H9 (cell line): ENCODE measurements around the gene MUS81. TPM values are rescaled to one million over a fixed set of nuclear protein-coding genes. Genes with fewer than 3 reads are reported as not detected.

Experiments
- DNase-seq: peaks from one replicate; pipeline ENCODE4 v3.0.0-alpha.2; 2017
- H2AFZ ChIP-seq: one replicate; pipeline ENCODE4 v1.6.1; 2013; ENCODE audit warnings: mild to moderate bottlenecking, low read length, control low read depth, moderate library complexity
- H2AK5ac ChIP-seq: 2 replicates; pipeline ENCODE4 v1.6.1; 2013; ENCODE audit warnings: low read length, control low read depth, mixed read lengths; ENCODE audit not compliant: insufficient read length
- H2BK120ac ChIP-seq: one replicate; pipeline ENCODE4 v1.6.1; 2013; ENCODE audit warnings: low read depth, mild to moderate bottlenecking, low read length, control low read depth, inconsistent platforms; ENCODE audit not compliant: poor library complexity, severe bottlenecking
- H2BK12ac ChIP-seq: 2 replicates; pipeline ENCODE4 v1.6.1; 2013; ENCODE audit warnings: low read length, control low read depth, mixed read lengths, low read depth; ENCODE audit not compliant: insufficient read length
- H2BK15ac ChIP-seq: 2 replicates; pipeline ENCODE4 v1.6.1; 2013; ENCODE audit warnings: low read depth, low read length, control low read depth
- H2BK20ac ChIP-seq: one replicate; pipeline ENCODE4 v1.6.1; 2013; ENCODE audit warnings: low read depth, mild to moderate bottlenecking, low read length, control low read depth, inconsistent platforms; ENCODE audit not compliant: poor library complexity, severe bottlenecking
- H2BK5ac ChIP-seq: 2 replicates; pipeline ENCODE4 v1.6.1; 2013; ENCODE audit warnings: low read length, control low read depth, mixed read lengths; ENCODE audit not compliant: insufficient read length
- H3K14ac ChIP-seq: 2 replicates; pipeline ENCODE4 v1.6.1; 2013; ENCODE audit warnings: low read length, control low read depth; ENCODE audit not compliant: insufficient read depth
- H3K18ac ChIP-seq: 2 replicates; pipeline ENCODE4 v1.6.1; 2013; ENCODE audit warnings: low read depth, mild to moderate bottlenecking, mixed read lengths, low read length, control low read depth; ENCODE audit not compliant: insufficient read length
- H3K23ac ChIP-seq: 2 replicates; pipeline ENCODE4 v1.6.1; 2013; ENCODE audit warnings: low read length, control low read depth, mixed read lengths, low read depth; ENCODE audit not compliant: insufficient read length
- H3K23me2 ChIP-seq: 2 replicates; pipeline ENCODE4 v1.6.1; 2013; ENCODE audit warnings: low read depth, mild to moderate bottlenecking, mixed read lengths, low read length, control low read depth; ENCODE audit not compliant: insufficient read length, poor library complexity, severe bottlenecking
- H3K27ac ChIP-seq: 2 replicates; pipeline ENCODE4 v1.5.1; 2013; ENCODE audit warnings: low read length, control low read depth, mixed read lengths, low read depth; ENCODE audit not compliant: insufficient read length
- H3K27me3 ChIP-seq: 2 replicates; pipeline ENCODE4 v1.6.1; 2013; ENCODE audit warnings: low read length, control low read depth, inconsistent platforms; ENCODE audit not compliant: insufficient read depth
- H3K4ac ChIP-seq: 2 replicates; pipeline ENCODE4 v1.6.1; 2013; ENCODE audit warnings: low read depth, mild to moderate bottlenecking, control low read depth, inconsistent platforms, low read length, moderate library complexity
- H3K4me1 ChIP-seq: 2 replicates; pipeline ENCODE4 v1.6.1; 2013; ENCODE audit warnings: low read length, control low read depth, inconsistent platforms; ENCODE audit not compliant: insufficient read depth
- H3K4me2 ChIP-seq: 2 replicates; pipeline ENCODE4 v1.6.1; 2013; ENCODE audit warnings: low read length, control low read depth, mixed read lengths; ENCODE audit not compliant: insufficient read length, insufficient read depth
- H3K56ac ChIP-seq: 2 replicates; pipeline ENCODE4 v1.6.1; 2013; ENCODE audit warnings: low read depth, mild to moderate bottlenecking, mixed read lengths, low read length, control low read depth; ENCODE audit not compliant: insufficient read length
- H3K79me1 ChIP-seq: 2 replicates; pipeline ENCODE4 v1.6.1; 2013; ENCODE audit warnings: low read depth, mild to moderate bottlenecking, moderate library complexity, low read length, control low read depth, inconsistent platforms; ENCODE audit not compliant: insufficient read depth, poor library complexity, severe bottlenecking
- H3K79me2 ChIP-seq: 2 replicates; pipeline ENCODE4 v1.6.1; 2013; ENCODE audit warnings: low read length, control low read depth, inconsistent platforms; ENCODE audit not compliant: insufficient read depth
- H3K9ac ChIP-seq: 2 replicates; pipeline ENCODE4 v1.6.1; 2013; ENCODE audit warnings: low read length, control low read depth, mixed read lengths; ENCODE audit not compliant: insufficient read length; ENCODE audit errors: extremely low read depth
- H3K9me3 ChIP-seq: one replicate; pipeline ENCODE4 v1.6.1; 2013; ENCODE audit warnings: low read depth, low read length, inconsistent platforms; ENCODE audit not compliant: control insufficient read depth
- H3T11ph ChIP-seq: one replicate; pipeline ENCODE4 v1.6.1; 2013; ENCODE audit warnings: mild to moderate bottlenecking, low read length, control low read depth, inconsistent platforms
- H4K20me1 ChIP-seq: one replicate; pipeline ENCODE4 v1.6.1; 2013; ENCODE audit not compliant: control insufficient read depth, insufficient read length, insufficient read depth
- H4K5ac ChIP-seq: 2 replicates; pipeline ENCODE4 v1.6.1; 2013; ENCODE audit warnings: low read depth, mild to moderate bottlenecking, mixed read lengths, low read length, control low read depth; ENCODE audit not compliant: insufficient read length
- H4K8ac ChIP-seq: replicated peaks from 2 replicates; pipeline ENCODE4 v1.6.1; 2013; ENCODE audit warnings: low read length, control low read depth, mixed read lengths, low read depth; ENCODE audit not compliant: insufficient read length
- H4K91ac ChIP-seq: 2 replicates; pipeline ENCODE4 v1.6.1; 2013; ENCODE audit warnings: low read depth, mild to moderate bottlenecking, moderate library complexity, mixed read lengths, low read length, control low read depth; ENCODE audit not compliant: insufficient read length
- H3K27ac Mint-ChIP-seq, 3 experiments: 2 replicates in 2 of 3; 3 replicates in 1 of 3; pipeline ENCODE4 v1.8.0; 2020 to 2021; ENCODE audit warnings: mixed read lengths in 3 of 3, mild to moderate bottlenecking in 1 of 3, moderate library complexity in 1 of 3
- H3K27me3 Mint-ChIP-seq: 2 replicates; pipeline ENCODE4 v1.8.0; 2021; ENCODE audit warnings: low read depth, mild to moderate bottlenecking, moderate library complexity, mixed read lengths
- H3K36me3 Mint-ChIP-seq, 3 experiments: 2 replicates in 2 of 3; 3 replicates in 1 of 3; pipeline ENCODE4 v1.8.0; 2020 to 2021; ENCODE audit warnings: low read depth in 3 of 3, mixed read lengths in 3 of 3; ENCODE audit not compliant: insufficient read depth in 1 of 3
- H3K4me1 Mint-ChIP-seq, 2 experiments: 2 replicates each; pipeline ENCODE4 v1.8.0; 2020; ENCODE audit warnings: mixed read lengths in 2 of 2
- H3K4me3 Mint-ChIP-seq, 2 experiments: 2 replicates in 1 of 2; 3 replicates in 1 of 2; pipeline ENCODE4 v1.8.0; 2020 to 2021; ENCODE audit warnings: mild to moderate bottlenecking in 2 of 2, mixed read lengths in 2 of 2, moderate library complexity in 1 of 2
- H3K9me3 Mint-ChIP-seq, 2 experiments: 2 replicates in 1 of 2; 3 replicates in 1 of 2; pipeline ENCODE4 v1.8.0; 2020; ENCODE audit warnings: mild to moderate bottlenecking in 2 of 2, mixed read lengths in 2 of 2, moderate library complexity in 1 of 2
- CTCF ChIP-seq: fragments of 200-600 bp; sonication (generic); conservative IDR thresholded peaks from 3 replicates; pipeline ENCODE4 v1.8.0; 2021; ENCODE audit warnings: antibody characterized with exemption, mild to moderate bottlenecking
- WGBS: extraction: QIAGEN DNeasy Blood & Tissue Kit; methylation state at CpG from one replicate; pipeline ENCODE4 v1.1.7; 2013; ENCODE audit warnings: missing lambda C conversion rate, low lambda C conversion rate, mixed read lengths; ENCODE audit not compliant: insufficient read length; ENCODE audit errors: extremely low coverage; 5-methylcytosine and 5-hydroxymethylcytosine counted together
- total RNA-seq: library from RNA; stranded (reverse); gene quantifications from 2 replicates; pipeline ENCODE4 v1.2.1, GENCODE V29; 2021

Gene MUS81
- total RNA-seq, 1 experiment from 2014 or later: 49.2 TPM

- H3K79me2 ChIP-seq: no peaks in the 10 kb centered on the region
- H3K23ac ChIP-seq: no peak overlapping the region
- no peak overlapping the region for H2BK12ac ChIP-seq
- H3K56ac ChIP-seq: no peak overlapping the region
- H3K4me2 ChIP-seq: no peak overlapping the region
- Mint-ChIP-seq H3K4me1 (peaks cover 20 to 26% of the 10 kb centered on the region in 2 experiments), H3K9me3 (no peaks in the 10 kb centered on the region), H3K4me3 (no peak overlapping the region), H3K27me3 (peaks cover 45% of the 10 kb centered on the region), H3K27ac (no peak overlapping the region), H3K36me3 (peaks cover 0 to 36% (median 0%) of the 10 kb centered on the region in 3 experiments; a peak in 2 of 7 replicates)
- WGBS: no CpG with 5 or more reads among the region's 4 CpGs
- no peak overlapping the region for H2BK120ac ChIP-seq
- no peak overlapping the region for H2AK5ac ChIP-seq
- no peak overlapping the region for H2BK15ac ChIP-seq
- no peaks in the 10 kb centered on the region for H3K9me3 ChIP-seq
- H3K4me1 ChIP-seq: no peaks in the 10 kb centered on the region
- no peak overlapping the region for H4K91ac ChIP-seq
- no peak overlapping the region for H3K18ac ChIP-seq
- no peak overlapping the region for H3K9ac ChIP-seq
- no peak overlapping the region for H2BK5ac ChIP-seq
- H3K14ac ChIP-seq: no peak overlapping the region
- no peak overlapping the region for H3K27ac ChIP-seq
- no peak overlapping the region for H2AFZ ChIP-seq
- H3K79me1 ChIP-seq: no peaks in the 10 kb centered on the region
- no peak overlapping the region for H2BK20ac ChIP-seq
- no peaks in the 10 kb centered on the region for H4K20me1 ChIP-seq
- H3K4ac ChIP-seq: no peak overlapping the region
- H3K27me3 ChIP-seq: peaks cover 14% of the 10 kb centered on the region; the same call in 1 of the 2 replicates
- TF ChIP-seq CTCF: no peak
- no peak for DNase-seq
- H4K5ac ChIP-seq: no peak overlapping the region
- H3T11ph ChIP-seq: no peak overlapping the region
- H4K8ac ChIP-seq: no peak overlapping the region
- H3K23me2 ChIP-seq: peaks cover 9% of the 10 kb centered on the region
These were observed 36.8 kb downstream of the MUS81 start for GRCh38 chr11:65897020-65897471.
